Neuronal stem cell (in vitro differentiated cells): ENCODE measurements around the gene CHAC1.

Source experiments
- DNase-seq: peaks from one replicate; pipeline ENCODE4 v3.0.0-alpha.2; 2013; ENCODE audit warnings: low spot score
- H2AFZ ChIP-seq: one replicate; pipeline ENCODE4 v1.6.1; 2013; ENCODE audit warnings: mild to moderate bottlenecking, low read length, inconsistent platforms
- H2AK5ac ChIP-seq: 2 replicates; pipeline ENCODE4 v1.6.1; 2013; ENCODE audit warnings: low read depth, mild to moderate bottlenecking, inconsistent platforms, low read length, moderate library complexity, mixed read lengths
- H2BK120ac ChIP-seq: 2 replicates; pipeline ENCODE4 v1.6.1; 2013; ENCODE audit warnings: low read depth, mild to moderate bottlenecking, inconsistent platforms, low read length, moderate library complexity, mixed read lengths
- H2BK12ac ChIP-seq: one replicate; pipeline ENCODE4 v1.6.1; 2013; ENCODE audit warnings: low read length, inconsistent platforms
- H2BK15ac ChIP-seq: 2 replicates; pipeline ENCODE4 v1.6.1; 2013; ENCODE audit warnings: mild to moderate bottlenecking, low read length, inconsistent platforms, mixed read lengths
- H2BK5ac ChIP-seq: one replicate; pipeline ENCODE4 v1.6.1; 2013; ENCODE audit warnings: inconsistent platforms, mild to moderate bottlenecking, low read length, moderate library complexity
- H3K14ac ChIP-seq: one replicate; pipeline ENCODE4 v1.6.1; 2013; ENCODE audit warnings: low read length, inconsistent platforms
- H3K18ac ChIP-seq: 2 replicates; pipeline ENCODE4 v1.6.1; 2013; ENCODE audit warnings: low read length, inconsistent platforms
- H3K23ac ChIP-seq: 2 replicates; pipeline ENCODE4 v1.6.1; 2013; ENCODE audit warnings: low read depth, mild to moderate bottlenecking, mixed read lengths, low read length, inconsistent platforms; ENCODE audit not compliant: poor library complexity
- H3K27ac ChIP-seq: replicated peaks from 3 replicates; pipeline ENCODE4 v1.5.1; 2013; ENCODE audit warnings: low read length, inconsistent platforms
- H3K27me3 ChIP-seq, 3 experiments: 2 replicates each; pipeline ENCODE4 v1.6.1; 2013; ENCODE audit warnings: low read length in 3 of 3, mild to moderate bottlenecking in 2 of 3, inconsistent platforms in 1 of 3, low read depth in 1 of 3, mixed read lengths in 1 of 3, moderate library complexity in 1 of 3; ENCODE audit not compliant: control insufficient read depth in 3 of 3, insufficient read depth in 3 of 3
- H3K36me3 ChIP-seq, 2 donors: replicated peaks in 1 of 2; 2 replicates each; pipeline ENCODE4 v1.6.1; 2013; ENCODE audit warnings: low read length in 2 of 2; ENCODE audit not compliant: control insufficient read depth in 2 of 2, insufficient read depth in 2 of 2
- H3K4ac ChIP-seq: 2 replicates; pipeline ENCODE4 v1.6.1; 2013; ENCODE audit warnings: inconsistent platforms, mild to moderate bottlenecking, low read length, moderate library complexity
- H3K4me1 ChIP-seq, 2 donors: 1 replicate in 1 of 2; 2 replicates in 1 of 2; pipeline ENCODE4 v1.6.1; 2013; ENCODE audit warnings: low read length in 2 of 2, low read depth in 1 of 2; ENCODE audit not compliant: control insufficient read depth in 2 of 2, insufficient read depth in 1 of 2
- H3K4me2 ChIP-seq: one replicate; pipeline ENCODE4 v1.6.1; 2013; ENCODE audit warnings: mild to moderate bottlenecking, low read length, inconsistent platforms; ENCODE audit not compliant: insufficient read depth, poor library complexity, severe bottlenecking
- H3K4me3 ChIP-seq, 2 donors: 2 replicates each; pipeline ENCODE4 v1.5.1; 2013; ENCODE audit warnings: low read length in 2 of 2, mild to moderate bottlenecking in 2 of 2, inconsistent platforms in 1 of 2, moderate library complexity in 1 of 2
- H3K79me1 ChIP-seq: one replicate; pipeline ENCODE4 v1.6.1; 2013; ENCODE audit warnings: low read depth, mild to moderate bottlenecking, inconsistent platforms, low read length, moderate library complexity
- H3K9ac ChIP-seq: one replicate; pipeline ENCODE4 v1.6.1; 2013; ENCODE audit warnings: mild to moderate bottlenecking, low read depth, low read length, inconsistent platforms; ENCODE audit not compliant: poor library complexity
- H3K9me3 ChIP-seq, 2 donors: replicated peaks in 1 of 2; 2 replicates each; pipeline versions ENCODE3 to v1.6.1; 2013; ENCODE audit warnings: low read length in 2 of 2, mild to moderate bottlenecking in 2 of 2, inconsistent platforms in 1 of 2, low read depth in 1 of 2, mixed read lengths in 1 of 2, moderate library complexity in 1 of 2; ENCODE audit not compliant: control insufficient read depth in 2 of 2, insufficient read depth in 1 of 2
- H4K8ac ChIP-seq: one replicate; pipeline ENCODE4 v1.6.1; 2013; ENCODE audit warnings: low read depth, mild to moderate bottlenecking, inconsistent platforms, low read length, moderate library complexity
- H4K91ac ChIP-seq: one replicate; pipeline ENCODE4 v1.6.1; 2013; ENCODE audit warnings: low read length, low read depth, mild to moderate bottlenecking, inconsistent platforms; ENCODE audit not compliant: poor library complexity
- WGBS, 2 donors: extraction: QIAGEN DNeasy Blood & Tissue Kit; methylation state at CpG; one replicate each; pipeline ENCODE4 v1.1.7; 2013; ENCODE audit warnings: missing lambda C conversion rate in 2 of 2, mixed read lengths in 1 of 2; ENCODE audit not compliant: insufficient read length in 2 of 2, insufficient replicate concordance in 1 of 2; ENCODE audit errors: extremely low coverage in 2 of 2; 5-methylcytosine and 5-hydroxymethylcytosine counted together

CHAC1 gene

DNA sequence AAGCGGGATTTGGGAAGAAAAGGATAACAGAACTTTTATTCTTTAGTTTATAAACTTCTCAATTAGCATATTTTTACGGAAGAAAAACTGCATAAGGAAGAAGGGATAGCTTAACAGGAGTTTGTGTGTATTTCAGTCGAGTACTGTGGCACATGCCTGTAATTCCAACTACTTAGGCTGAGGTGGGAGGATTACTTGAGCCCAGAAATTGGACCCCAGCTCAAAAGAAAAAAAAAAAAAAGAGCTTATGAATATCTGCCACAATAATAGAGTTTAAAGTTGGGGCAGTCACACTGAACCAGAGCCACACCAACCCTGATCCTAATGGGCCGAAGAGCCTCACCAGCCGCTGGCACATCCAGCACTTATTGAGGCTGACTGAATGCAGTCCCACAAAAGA, 31.1 kb downstream of the CHAC1 start:
- Histone ChIP-seq H3K27ac (no peak overlapping the region), H3K4me1 (no peaks in the 10 kb centered on the region), H2AFZ (no peak overlapping the region), H2BK120ac (no peak overlapping the region), H3K4me3 (no peak overlapping the region), H3K36me3 (peaks cover 47 to 96% of the 10 kb centered on the region in 2 donors), H2BK15ac (no peak overlapping the region), H4K8ac (no peak overlapping the region), H4K91ac (no peak overlapping the region), H2BK12ac (no peak overlapping the region), H3K4me2 (no peak overlapping the region), H3K14ac (no peak overlapping the region), H3K18ac (no peak overlapping the region), H2BK5ac (no peak overlapping the region), H3K27me3 (no peaks in the 10 kb centered on the region), H3K9me3 (peaks cover 0 to 2% of the 10 kb centered on the region in 2 donors), H3K9ac (no peak overlapping the region), H3K79me1 (no peaks in the 10 kb centered on the region), H2AK5ac (no peak overlapping the region), H3K4ac (no peak overlapping the region), H3K23ac (no peak overlapping the region)
- DNase-seq, result no peak
- no CpG with 5 or more reads among the region's 5 CpGs for WGBS, 2 donors

DNA sequence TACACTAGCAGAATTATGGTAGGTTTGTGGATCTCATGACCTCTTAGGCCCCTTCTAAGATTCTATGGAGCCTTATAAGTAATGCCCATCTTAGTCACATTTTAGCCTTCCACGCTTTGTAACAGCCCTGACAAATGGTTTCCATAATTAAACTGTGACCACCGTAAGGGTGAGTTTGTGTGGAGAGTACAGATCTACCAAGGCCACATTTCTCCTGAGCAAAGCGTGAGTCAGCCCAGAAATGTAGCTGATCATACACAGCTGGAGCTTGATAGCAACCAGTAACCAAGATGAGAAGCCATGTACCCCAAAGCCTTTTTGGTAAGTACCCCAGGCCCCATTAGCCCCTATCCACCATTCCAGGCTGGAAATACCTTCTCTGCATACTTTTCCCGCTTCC, 31.7 kb downstream of the CHAC1 start:
- H3K4ac ChIP-seq, result no peak overlapping the region
- WGBS, 2 donors, result no CpG with 5 or more reads among the region's 4 CpGs
- H3K4me1 ChIP-seq, result no peaks in the 10 kb centered on the region

DNA sequence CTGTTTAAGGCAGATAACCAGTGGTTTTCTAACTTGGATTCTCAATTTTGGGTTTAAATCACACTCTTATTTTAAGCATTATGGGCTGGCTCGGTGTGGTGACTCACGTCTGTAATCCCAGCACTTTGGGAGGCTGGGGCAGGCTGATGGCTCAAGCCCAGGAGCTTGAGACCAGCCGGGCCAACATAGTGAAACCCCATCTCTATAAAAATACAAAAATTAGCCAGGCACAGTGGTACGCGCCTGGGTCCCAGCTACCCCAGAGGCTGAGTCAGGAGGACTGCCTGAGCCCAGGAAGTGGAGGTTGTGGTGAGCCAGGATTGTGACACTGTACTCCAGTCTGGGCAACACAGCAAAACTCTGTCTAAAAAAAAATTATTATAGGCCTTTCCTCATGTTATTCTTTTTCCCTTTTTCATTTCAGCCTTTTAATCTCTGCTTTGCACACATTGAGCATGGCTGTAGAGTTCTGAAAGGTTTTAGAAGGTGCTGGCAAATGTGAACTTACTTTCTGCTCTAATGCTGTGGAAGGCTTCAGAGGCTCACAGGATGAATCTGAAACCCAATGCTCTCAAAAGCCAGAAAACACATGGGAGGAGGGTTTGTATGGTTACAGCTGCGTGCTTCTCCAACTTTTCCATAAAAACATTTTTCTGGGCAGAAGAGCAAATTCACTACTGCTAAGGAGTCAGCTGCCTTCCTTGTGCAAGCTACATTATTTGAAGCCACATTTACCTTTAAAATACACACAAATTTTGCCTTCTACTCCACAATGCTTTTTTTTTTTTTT, 32.5 kb downstream of the CHAC1 start:
- WGBS, 2 donors, result no CpG with 5 or more reads among the region's 6 CpGs
- Histone ChIP-seq H3K14ac (no peak overlapping the region), H2BK120ac (no peak overlapping the region), H3K9me3 (peaks cover 0 to 2% of the 10 kb centered on the region in 2 donors), H3K4me1 (no peaks in the 10 kb centered on the region), H2BK15ac (no peak overlapping the region), H3K4me3 (no peak overlapping the region), H2BK12ac (no peak overlapping the region), H3K18ac (no peak overlapping the region), H3K4ac (no peak overlapping the region), H3K9ac (no peak overlapping the region), H3K27ac (no peak overlapping the region), H2BK5ac (no peak overlapping the region), H4K8ac (no peak overlapping the region), H3K23ac (no peak overlapping the region), H3K36me3 (peaks cover 37 to 96% of the 10 kb centered on the region in 2 donors), H3K79me1 (no peaks in the 10 kb centered on the region), H2AFZ (no peak overlapping the region), H3K4me2 (no peak overlapping the region), H4K91ac (no peak overlapping the region), H3K27me3 (no peaks in the 10 kb centered on the region), H2AK5ac (no peak overlapping the region)
- DNase-seq, result no peak

More for the DNA sequence above, 31.7 kb downstream of the CHAC1 start:
- H3K27ac ChIP-seq, result no peak overlapping the region
- H4K91ac ChIP-seq, result no peak overlapping the region
- no peak overlapping the region for H2BK120ac ChIP-seq
- no peak overlapping the region for H3K9ac ChIP-seq
- no peaks in the 10 kb centered on the region for H3K27me3 ChIP-seq
- H3K14ac ChIP-seq, result no peak overlapping the region
- H3K36me3 ChIP-seq, result peaks cover 42 to 96% of the 10 kb centered on the region in 2 donors
- H4K8ac ChIP-seq, result no peak overlapping the region
- H2BK15ac ChIP-seq, result no peak overlapping the region
- H2BK12ac ChIP-seq, result no peak overlapping the region
- no peak overlapping the region for H3K23ac ChIP-seq
- no peaks in the 10 kb centered on the region for H3K79me1 ChIP-seq
- H2AK5ac ChIP-seq, result no peak overlapping the region
- no peak overlapping the region for H3K4me2 ChIP-seq
- no peak overlapping the region for H2BK5ac ChIP-seq
- no peak overlapping the region for H3K4me3 ChIP-seq
- no peak overlapping the region for H3K18ac ChIP-seq
- H3K9me3 ChIP-seq, result peaks cover 0 to 2% of the 10 kb centered on the region in 2 donors
- H2AFZ ChIP-seq, result no peak overlapping the region
- no peak for DNase-seq

DNA sequence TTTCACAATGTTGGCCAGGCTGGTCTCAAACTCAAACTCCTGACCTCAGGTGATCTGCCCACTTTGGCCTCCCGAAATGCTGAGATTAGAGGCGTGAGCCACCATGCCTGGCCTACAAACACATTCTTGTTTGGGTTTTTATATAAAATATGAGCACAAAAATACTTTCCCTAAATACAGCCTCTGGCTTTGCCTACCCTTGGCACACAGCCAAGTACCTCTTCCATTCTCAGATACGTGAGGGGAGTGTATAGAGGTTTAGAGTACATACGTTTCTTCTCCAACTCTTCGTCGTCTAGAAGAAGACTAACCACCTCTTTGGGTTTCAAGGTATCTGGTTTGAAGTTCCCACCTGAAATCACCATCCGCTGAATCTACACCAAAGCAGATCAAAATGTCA, 33.5 kb downstream of the CHAC1 start:
- H3K18ac ChIP-seq, result no peak overlapping the region
- no CpG with 5 or more reads among the region's 7 CpGs for WGBS, 2 donors

More for the DNA sequence above, 33.5 kb downstream of the CHAC1 start:
- no peaks in the 10 kb centered on the region for H3K27me3 ChIP-seq
- H3K4me1 ChIP-seq, result no peaks in the 10 kb centered on the region
- H2BK15ac ChIP-seq, result no peak overlapping the region
- DNase-seq, result no peak
- H3K14ac ChIP-seq, result no peak overlapping the region
- no peak overlapping the region for H3K23ac ChIP-seq
- H2BK120ac ChIP-seq, result no peak overlapping the region
- no peak overlapping the region for H3K4me2 ChIP-seq
- H3K4me3 ChIP-seq, result no peak overlapping the region
- no peak overlapping the region for H2AK5ac ChIP-seq
- H2BK12ac ChIP-seq, result no peak overlapping the region
- no peak overlapping the region for H3K4ac ChIP-seq
- H2AFZ ChIP-seq, result no peak overlapping the region
- H3K79me1 ChIP-seq, result no peaks in the 10 kb centered on the region
- no peak overlapping the region for H3K9ac ChIP-seq
- peaks cover 29 to 93% of the 10 kb centered on the region in 2 donors for H3K36me3 ChIP-seq
- H3K27ac ChIP-seq, result no peak overlapping the region
- no peak overlapping the region for H4K91ac ChIP-seq
- H3K9me3 ChIP-seq, result peaks cover 0 to 2% of the 10 kb centered on the region in 2 donors
- no peak overlapping the region for H4K8ac ChIP-seq
- no peak overlapping the region for H2BK5ac ChIP-seq
